ENCODE results near the gene DCLK2. TPM values are rescaled to one million over a fixed set of nuclear protein-coding genes. Genes with fewer than 3 reads are reported as not detected.

The DCLK2 gene
- total RNA-seq, 2 donors from 2014 or later, result 10.1 to 12.1 TPM

DNA sequence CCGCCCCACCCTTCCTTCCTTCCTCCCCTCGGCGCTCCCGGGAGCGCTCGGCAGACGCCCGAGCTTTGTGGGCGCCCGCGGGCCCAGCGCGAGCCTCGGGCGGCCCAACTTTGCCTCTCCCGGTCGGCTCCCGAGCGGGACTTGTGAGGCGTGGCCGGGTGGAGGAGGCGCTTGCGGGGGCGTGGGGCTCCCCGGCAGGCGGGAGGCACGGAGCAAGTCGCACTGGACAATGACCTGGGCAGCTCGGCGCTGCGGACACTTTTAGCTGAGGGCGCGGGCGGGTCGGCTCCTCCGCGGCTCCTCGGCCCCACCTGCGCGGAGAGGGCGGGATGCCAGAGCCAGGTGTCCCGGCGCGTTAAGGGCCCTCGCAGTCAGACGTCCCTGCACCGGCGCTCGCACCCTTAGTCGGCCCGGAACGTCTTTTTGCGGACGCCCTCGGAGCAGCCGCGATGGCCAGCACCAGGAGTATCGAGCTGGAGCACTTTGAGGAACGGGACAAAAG lies 385 bp downstream of the DCLK2 start:
- H3K36me3 ChIP-seq, result no peaks in the 10 kb centered on the region

DNA sequence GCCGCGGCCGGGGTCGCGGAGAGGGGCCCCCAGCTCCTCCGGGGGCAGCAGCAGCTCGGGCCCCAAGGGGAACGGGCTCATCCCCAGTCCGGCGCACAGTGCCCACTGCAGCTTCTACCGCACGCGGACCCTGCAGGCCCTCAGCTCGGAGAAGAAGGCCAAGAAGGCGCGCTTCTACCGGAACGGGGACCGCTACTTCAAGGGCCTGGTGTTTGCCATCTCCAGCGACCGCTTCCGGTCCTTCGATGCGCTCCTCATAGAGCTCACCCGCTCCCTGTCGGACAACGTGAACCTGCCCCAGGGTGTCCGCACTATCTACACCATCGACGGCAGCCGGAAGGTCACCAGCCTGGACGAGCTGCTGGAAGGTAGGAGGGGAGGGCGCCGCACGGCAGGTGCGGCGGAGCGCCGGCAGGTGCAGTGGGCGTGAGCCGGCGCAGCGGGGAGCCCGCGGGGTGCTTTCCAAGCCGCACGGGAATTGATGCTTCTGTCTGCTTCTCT lies 886 bp downstream of the DCLK2 start:
- TF ChIP-seq, protein P1, sequence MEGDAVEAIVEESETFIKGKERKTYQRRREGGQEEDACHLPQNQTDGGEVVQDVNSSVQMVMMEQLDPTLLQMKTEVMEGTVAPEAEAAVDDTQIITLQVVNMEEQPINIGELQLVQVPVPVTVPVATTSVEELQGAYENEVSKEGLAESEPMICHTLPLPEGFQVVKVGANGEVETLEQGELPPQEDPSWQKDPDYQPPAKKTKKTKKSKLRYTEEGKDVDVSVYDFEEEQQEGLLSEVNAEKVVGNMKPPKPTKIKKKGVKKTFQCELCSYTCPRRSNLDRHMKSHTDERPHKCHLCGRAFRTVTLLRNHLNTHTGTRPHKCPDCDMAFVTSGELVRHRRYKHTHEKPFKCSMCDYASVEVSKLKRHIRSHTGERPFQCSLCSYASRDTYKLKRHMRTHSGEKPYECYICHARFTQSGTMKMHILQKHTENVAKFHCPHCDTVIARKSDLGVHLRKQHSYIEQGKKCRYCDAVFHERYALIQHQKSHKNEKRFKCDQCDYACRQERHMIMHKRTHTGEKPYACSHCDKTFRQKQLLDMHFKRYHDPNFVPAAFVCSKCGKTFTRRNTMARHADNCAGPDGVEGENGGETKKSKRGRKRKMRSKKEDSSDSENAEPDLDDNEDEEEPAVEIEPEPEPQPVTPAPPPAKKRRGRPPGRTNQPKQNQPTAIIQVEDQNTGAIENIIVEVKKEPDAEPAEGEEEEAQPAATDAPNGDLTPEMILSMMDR (IDR thresholded peaks at IDR 0.05), result no peak

More for the DNA sequence above, 385 bp downstream of the DCLK2 start:
- Histone ChIP-seq H3K4me1 (peaks cover 0 to 16% of the 10 kb centered on the region in 2 donors), H3K4me3 (peak overlapping the region; percentile 57 to 70), H3K9me3 (no peaks in the 10 kb centered on the region), H3K27ac (peak overlapping the region; percentile 81 to 89), H3K27me3 (no peaks in the 10 kb centered on the region)
- TF ChIP-seq, protein P1 (IDR thresholded peaks at IDR 0.05), result no peak
- peak; percentile 59 for DNase-seq (ENCODE audit: low spot score)

DNA sequence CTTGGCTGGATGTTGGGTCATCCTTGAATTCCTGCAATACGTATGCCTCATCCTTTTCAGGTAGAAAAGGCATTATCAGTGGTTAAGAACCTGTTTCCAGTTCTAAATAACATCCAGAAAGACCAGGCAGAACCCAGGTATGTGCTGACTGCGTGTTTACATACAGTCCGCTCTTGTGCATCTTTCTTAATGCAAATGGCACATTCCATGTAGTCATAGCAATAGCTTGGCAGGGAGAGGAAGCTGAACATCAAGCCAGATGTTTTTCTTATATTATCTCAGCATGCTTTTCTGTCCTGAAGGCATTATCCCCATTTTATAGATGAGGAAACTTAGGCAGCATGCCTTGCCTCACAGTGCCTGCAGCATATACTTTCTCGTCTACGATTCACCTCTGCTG lies 2.1 kb downstream of the DCLK2 start:
- Histone ChIP-seq H3K9me3 (no peaks in the 10 kb centered on the region), H3K27ac (no peak overlapping the region), H3K4me1 (peaks cover 0 to 16% of the 10 kb centered on the region in 2 donors), H3K36me3 (no peaks in the 10 kb centered on the region), H3K4me3 (no peak overlapping the region), H3K27me3 (no peaks in the 10 kb centered on the region)
- TF ChIP-seq, protein P1 (IDR thresholded peaks at IDR 0.05), result no peak
- DNase-seq (ENCODE audit: low spot score), result no peak

More for the DNA sequence above, 886 bp downstream of the DCLK2 start:
- DNase-seq (ENCODE audit: low spot score), result no peak
- H3K9me3 ChIP-seq, result no peaks in the 10 kb centered on the region
- peaks cover 0 to 16% of the 10 kb centered on the region in 2 donors for H3K4me1 ChIP-seq
- H3K4me3 ChIP-seq, result peak overlapping the region; percentile 57 to 70
- H3K36me3 ChIP-seq, result no peaks in the 10 kb centered on the region
- H3K27me3 ChIP-seq, result no peaks in the 10 kb centered on the region
- peak overlapping the region; percentile 81 to 89 for H3K27ac ChIP-seq

DNA sequence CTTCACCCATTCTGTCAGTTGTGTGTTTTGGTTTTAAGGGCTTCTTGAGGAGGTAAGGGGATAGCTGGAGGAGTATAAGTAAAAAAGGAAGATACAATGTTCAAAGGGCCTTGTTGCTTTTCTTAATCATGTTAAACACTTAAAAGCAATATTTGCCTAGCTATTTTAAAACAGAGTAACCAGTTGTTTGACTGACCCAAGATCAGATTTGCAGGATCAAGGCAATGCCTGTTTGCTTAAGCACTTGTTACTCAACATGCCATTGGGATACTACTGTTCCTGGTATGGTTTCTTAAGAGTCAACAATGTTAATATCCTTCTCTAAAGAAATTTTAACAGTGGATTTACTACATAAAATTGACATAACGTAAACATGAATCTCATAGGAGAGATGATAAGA lies 2.6 kb downstream of the DCLK2 start:
- Histone ChIP-seq H3K27ac (no peak overlapping the region), H3K36me3 (no peaks in the 10 kb centered on the region), H3K4me3 (no peak overlapping the region), H3K27me3 (no peaks in the 10 kb centered on the region), H3K4me1 (peaks cover 0 to 16% of the 10 kb centered on the region in 2 donors), H3K9me3 (no peaks in the 10 kb centered on the region)
- no peak for DNase-seq (ENCODE audit: low spot score)
- TF ChIP-seq, protein P1 (IDR thresholded peaks at IDR 0.05), result no peak

DNA sequence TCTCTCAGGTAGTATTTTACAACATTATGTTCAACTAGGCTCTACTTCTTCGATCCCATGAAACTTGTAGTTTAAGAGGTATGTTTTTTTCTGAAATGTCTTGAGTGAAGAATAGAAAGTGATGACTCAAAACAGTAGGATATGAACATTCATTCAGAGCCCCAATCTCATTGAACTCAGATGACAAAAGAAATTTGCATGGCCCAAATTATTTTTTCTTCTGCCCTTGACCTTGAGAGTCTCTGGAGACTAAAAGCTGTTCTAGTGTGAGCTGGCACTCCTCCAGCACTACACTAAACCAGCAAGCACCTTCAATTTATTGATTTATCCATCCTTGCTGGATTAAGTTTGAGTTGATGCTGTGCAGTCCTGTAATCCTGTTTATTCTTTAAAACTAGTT lies 4.0 kb downstream of the DCLK2 start:
- Histone ChIP-seq H3K36me3 (no peaks in the 10 kb centered on the region), H3K4me3 (no peak overlapping the region), H3K27me3 (no peaks in the 10 kb centered on the region), H3K9me3 (no peaks in the 10 kb centered on the region), H3K27ac (no peak overlapping the region), H3K4me1 (peaks cover 0 to 16% of the 10 kb centered on the region in 2 donors)
- TF ChIP-seq, protein P1 (IDR thresholded peaks at IDR 0.05), result no peak
- no peak for DNase-seq (ENCODE audit: low spot score)

DNA sequence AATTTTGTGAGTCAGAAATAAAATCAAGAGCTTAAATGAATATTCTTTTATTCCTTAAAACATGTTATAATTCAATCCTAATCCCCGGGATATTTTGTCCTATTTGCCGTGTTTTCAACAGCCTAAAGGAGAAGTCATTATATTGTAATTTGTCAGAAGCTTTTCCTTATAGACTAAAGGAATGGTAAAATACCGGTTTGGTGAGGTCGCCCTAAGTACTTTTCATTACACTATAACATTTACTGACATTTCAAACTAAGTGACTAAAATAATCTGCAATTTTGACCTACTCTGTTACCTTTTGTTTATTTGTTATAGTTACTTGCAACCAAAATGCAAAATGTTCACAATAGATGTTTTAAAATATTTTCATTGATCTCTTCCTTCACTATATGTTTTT lies 8.8 kb downstream of the DCLK2 start:
- no peak for DNase-seq (ENCODE audit: low spot score)
- H3K36me3 ChIP-seq, result no peaks in the 10 kb centered on the region
- H3K27me3 ChIP-seq, result no peaks in the 10 kb centered on the region
- no peaks in the 10 kb centered on the region for H3K4me1 ChIP-seq
- TF ChIP-seq, protein P1 (IDR thresholded peaks at IDR 0.05), result no peak
- H3K27ac ChIP-seq, result no peak overlapping the region
- no peaks in the 10 kb centered on the region for H3K9me3 ChIP-seq
- H3K4me3 ChIP-seq, result no peak overlapping the region
